Mammary epithelial cell (primary cell): Measurements from ENCODE around the gene RASSF5.

Experiments
- CTCF ChIP-seq, 2 donors: IDR thresholded peaks in 1 of 2; conservative IDR thresholded peaks in 1 of 2; 2 replicates each; pipeline ENCODE4 v1.5.1; 2011 to 2012; ENCODE audit warnings: inconsistent platforms in 2 of 2, low read length in 2 of 2, mild to moderate bottlenecking in 2 of 2, control low read depth in 1 of 2, low read depth in 1 of 2; ENCODE audit not compliant: insufficient read depth in 1 of 2; ENCODE audit errors: extremely low read depth in 1 of 2
- EZH2 ChIP-seq: IDR thresholded peaks from 2 replicates; pipeline ENCODE4 v1.6.1; 2012; ENCODE audit warnings: low read length, inconsistent platforms, borderline replicate concordance

GRCh38 chr1:206501881-206502280 is 5.5 kb upstream of the RASSF5 start:
- TF ChIP-seq CTCF (conservative IDR thresholded peaks at IDR 0.05 in 1 of 2, IDR thresholded peaks at IDR 0.05 in 1 of 2; ENCODE audit: extremely low read depth in 1 of 2, insufficient read depth in 1 of 2, low read depth in 1 of 2, low read length in 2 of 2) (no peak), EZH2 (no peak)
